ENCODE data around the gene ATP5MC3. TPM values are rescaled to one million over a fixed set of nuclear protein-coding genes. Genes with fewer than 3 reads are reported as not detected.

The ATP5MC3 gene
- total RNA-seq, 1 donor from 2014 or later: 76.2 TPM

DNA sequence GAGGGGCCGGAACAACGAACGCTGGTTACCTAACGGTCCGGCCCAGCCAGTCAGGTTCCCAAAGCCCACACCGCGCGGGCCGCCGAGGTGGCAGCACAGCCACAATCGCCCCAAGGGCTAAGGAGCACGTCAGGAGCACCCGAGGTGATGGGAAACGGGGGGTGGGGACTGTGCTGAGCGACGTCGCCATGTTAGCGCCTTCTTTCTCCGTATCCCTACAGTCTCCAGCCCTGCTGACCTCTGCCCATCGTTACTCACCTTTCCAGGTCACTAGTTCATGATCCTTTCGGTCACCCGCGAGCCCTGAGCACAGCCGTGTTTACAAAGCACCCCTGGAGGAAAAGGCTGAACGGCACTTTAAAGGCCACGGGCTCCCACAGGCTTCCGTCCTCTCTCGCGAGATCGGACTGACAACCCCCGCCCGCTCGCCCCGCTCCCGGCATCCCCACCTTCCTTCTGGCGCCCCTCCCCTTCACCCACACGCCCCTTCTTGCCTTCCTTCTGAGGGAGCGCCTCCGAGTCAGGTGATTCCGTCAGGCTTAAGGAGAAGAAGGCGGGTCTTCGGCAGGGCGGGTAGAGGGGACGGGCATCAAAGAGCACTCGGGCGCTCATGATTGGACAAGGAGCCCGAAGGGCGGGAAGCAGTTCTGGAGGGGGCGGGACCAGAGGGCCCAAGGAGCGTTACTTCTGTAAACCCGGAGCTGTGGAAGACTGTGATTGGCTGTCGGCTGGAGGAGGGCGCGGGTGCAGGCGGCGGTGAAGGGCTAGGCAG lies 13.5 kb downstream of the ATP5MC3 start, which contains the start of gene ATF2:
TSS of gene ATF2 (minus strand) at position 412 of the 772 bp plus-strand sequence. CDS start 31,760 bp downstream, outside the sequence.
- DNase-seq: peak; percentile 99

DNA sequence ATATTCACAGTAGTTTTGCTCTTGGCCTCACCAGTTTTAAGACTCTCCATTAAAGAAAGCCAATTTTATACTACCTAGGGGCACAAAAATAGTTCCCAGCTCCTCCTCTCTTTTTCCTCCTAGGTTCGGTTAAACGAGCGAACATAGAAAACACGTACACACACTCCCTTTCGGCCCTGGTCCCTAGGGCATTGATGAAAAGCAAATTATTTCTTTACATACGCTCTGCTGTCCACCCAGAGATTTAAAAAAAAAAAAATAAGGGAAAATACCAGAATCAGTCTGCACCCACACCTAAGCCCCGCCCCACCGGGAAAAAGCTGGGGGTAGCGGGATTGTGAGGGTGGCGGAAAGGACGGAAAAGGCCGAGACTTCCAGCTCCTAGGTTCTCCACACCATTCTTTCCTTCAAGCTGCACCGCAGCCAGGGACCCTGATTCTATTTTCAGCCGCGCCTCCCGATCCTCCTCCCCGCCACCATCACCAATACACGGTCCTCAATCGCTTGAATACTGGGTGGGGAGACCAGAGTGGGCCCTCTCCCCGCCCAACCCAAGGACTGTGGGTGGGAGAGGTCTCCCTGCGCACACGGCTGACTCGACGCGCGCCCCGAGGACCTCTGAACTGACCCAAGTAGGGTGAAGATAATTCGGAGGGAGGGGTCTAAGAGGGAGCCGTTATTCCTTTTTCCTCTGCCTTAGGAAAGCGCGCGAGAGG lies 14.3 kb downstream of the ATP5MC3 start:
- DNase-seq: peak; percentile 48

DNA sequence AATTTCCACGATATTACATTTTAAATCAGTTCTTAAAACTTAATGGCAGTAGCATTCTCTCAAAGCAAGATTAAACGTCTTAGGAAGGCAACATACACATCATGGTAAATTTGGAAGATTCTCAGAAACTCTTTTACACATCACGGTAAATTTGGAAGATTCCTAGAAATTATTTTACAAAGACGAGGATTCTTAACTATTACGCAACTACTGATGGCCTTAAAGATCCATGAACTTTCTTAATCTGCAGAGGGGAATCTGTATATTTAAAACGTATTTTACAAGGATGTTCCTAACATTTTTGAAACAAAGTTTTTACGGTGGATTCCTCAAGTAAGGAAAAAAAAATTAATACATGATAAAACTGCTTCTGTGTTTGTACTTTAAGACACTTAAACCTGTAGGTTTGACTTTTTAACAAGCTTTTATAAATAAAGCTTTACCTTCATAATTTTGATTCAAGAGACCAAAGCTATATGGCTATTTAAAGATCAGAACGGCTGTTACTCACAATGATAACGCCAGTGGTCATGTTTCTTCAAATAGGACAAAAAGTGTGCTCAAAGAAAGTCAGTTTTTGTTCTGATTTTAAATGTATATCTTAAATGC lies 15.2 kb downstream of the ATP5MC3 start:
- no peak for DNase-seq

DNA sequence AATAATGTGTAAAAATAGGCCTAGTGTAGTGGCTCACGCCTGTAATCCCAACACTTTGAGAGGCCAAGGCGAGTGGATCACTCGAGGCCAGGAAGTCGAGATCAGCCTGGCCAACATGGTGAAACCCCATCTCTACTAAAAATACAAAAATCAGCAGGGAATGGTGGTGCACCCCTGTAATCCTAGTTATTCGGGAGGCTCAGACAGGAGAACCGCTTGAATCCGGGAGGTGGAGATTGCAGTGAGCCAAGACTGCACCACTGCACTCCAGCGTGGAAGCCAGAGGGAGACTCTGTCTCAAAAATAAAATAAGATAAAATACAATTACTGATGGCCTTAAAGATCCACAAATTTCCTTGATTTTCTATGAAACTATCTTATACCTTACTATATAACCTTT lies 17.3 kb downstream of the ATP5MC3 start:
- no peak for DNase-seq

DNA sequence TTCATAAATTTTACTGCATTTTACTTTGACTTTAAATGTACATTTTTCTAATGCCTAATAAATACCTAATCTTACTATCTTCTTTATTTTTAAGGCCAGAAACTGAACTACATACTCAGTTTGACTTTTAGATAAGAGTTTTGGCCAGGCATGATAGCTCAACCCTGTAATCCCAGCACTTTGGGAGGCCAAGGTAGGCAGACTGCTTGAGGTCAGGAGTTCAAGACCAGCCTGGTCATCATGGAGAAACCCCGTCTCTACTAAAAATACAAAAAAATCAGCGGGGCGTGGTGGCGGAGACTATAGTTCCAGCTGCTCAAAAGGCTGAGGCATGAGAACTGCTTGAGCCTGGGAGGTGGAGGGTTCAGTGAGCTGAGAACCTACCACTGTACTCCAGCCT lies 22.6 kb downstream of the ATP5MC3 start:
- DNase-seq: no peak

DNA sequence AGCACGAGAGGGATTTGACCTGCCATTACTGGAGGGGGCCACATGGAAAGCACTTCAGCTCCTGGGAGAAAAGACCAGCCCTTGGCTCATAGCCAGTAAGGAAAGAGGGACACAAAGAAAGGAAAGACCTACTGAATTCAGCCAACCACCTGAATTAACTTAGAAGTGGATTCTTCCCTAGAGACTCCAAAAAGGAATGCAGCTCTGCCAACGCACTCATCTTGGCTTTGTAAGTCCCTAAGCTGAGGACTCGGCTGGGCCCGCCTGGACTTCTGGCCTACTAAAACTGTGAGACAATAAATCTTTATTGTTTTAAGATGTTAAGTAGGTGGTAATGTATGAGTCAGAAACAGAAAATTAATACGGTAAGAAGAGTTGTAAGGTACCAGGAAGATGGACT lies 25.0 kb downstream of the ATP5MC3 start:
- no peak for DNase-seq

DNA sequence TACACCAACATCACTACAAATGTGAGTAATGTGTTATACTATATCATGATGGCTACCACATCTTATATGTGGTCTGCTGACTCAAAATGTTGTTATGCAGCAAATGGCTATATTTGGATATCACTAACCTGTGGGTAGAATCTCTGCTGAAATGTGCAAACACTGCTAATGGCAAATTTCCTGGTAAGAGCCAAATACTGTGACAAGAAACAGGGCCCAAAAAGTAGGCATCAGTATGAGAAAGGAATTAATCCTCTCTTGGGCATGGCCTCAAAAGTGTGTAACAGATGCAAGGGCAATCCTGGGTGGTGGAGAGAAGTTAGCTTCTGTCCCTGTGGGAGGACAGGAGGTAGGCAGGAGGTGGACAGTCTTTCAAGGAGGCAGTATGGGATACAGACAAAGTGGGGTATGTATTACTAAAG lies 26.8 kb downstream of the ATP5MC3 start:
- no peak for DNase-seq

DNA sequence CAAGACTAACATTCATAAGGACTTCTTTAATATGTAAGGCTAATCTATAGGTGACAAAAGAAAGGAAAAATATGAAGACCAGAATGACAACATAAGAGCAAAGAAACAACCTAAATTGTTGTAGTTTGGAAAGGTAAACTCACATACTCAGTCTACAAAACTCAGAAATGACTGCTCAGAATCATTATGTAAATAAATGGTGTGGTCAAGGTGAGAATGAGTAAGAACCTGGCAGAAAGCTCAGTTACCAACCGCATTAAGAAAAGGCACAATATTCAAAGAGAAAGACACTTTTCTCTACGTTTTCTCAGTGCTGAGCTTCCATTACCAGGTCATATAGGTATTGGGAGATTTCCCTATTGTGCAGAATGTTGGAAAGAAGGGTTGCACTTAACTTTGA lies 29.3 kb downstream of the ATP5MC3 start:
- DNase-seq: no peak

DNA sequence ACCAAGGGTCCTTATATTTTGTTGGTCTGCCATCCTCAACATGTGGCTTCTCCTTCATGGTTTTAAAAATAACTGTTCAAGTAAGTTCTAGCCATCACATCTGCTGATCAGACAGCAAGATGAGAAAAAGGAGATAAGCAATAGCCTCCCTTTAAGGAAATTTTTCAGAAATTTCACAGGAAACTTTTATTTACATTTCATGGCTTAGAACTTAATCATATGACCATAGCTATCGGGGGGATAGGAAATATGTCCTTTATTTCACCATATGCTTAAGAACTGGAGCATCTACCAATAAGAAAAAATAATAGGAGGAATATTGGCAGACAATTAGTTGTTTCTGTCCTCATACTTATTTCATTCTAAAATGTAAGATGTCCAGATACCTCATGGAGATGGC lies 29.7 kb downstream of the ATP5MC3 start:
- DNase-seq: no peak

DNA sequence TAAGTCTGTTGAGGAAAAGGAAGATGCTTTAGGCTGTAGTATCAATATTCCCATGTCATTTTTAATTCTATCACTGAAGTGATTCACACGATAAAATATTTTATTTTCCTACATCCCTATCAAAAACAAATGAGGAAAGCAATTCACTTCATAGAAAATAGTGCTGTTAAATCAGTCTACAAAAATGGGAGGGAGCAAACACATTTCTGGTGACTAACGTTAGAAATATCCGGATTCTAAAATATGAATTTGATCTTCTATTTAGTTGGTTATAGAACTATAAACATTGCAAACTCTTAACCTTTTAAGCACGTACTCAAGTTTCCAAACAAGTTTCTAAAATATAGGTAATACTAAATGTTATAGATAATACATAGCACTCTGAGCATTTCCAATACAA lies 34.3 kb downstream of the ATP5MC3 start:
- DNase-seq: no peak

DNA sequence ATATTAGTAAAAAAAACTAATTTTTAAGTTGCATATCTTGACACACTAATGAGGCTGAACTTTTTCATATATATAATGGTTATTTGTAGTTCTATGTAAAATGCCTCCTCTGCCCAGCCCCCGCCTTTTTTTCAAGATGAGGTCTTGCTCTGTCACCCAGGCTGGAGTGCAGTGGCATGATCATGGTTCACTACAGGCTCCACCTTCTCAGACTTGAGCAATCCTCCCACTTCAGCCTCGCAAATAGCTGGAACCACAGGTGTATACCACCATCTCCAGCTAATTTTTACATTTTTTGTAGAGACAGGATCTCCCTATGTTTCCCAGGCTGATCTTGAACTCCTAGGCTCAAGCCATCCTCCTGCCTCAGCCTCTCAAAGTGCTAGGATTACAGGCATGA lies 37.8 kb downstream of the ATP5MC3 start:
- no peak for DNase-seq

DNA sequence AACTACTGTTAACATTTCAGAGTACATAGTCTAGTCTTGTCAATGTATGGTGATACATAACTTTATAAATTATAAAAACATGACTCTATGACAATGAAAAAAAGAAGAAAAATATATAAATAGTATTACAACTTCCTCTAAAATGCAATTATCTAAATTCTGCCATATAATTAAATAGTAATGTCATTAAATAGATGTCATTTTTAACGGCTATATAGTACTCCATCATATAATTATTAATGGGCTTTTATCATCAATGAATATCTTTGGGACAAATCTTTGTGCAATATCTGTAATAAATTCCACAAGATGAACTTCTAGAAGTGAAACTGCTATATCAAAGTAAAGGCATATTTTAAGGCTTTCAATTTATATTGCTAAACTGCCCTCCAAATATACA lies 38.3 kb downstream of the ATP5MC3 start:
- DNase-seq: no peak

DNA sequence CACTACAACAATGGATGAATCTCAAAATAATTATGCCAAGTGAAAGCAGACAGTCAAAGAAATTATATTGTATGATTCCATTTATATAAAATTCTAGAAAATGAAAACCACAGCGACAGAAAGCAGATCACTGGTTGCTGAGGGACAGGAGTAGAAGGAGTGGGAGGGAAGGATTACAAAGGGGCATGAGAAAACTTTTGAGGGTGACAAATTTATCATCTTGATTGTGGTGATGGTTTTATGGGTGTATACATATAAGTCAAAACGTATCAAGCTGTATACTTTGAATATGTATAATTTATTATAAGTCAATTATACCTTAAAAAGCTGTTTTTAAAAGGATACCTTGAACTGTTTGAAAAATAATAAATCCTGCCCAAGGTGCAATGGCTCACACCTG lies 41.2 kb downstream of the ATP5MC3 start:
- DNase-seq: no peak

DNA sequence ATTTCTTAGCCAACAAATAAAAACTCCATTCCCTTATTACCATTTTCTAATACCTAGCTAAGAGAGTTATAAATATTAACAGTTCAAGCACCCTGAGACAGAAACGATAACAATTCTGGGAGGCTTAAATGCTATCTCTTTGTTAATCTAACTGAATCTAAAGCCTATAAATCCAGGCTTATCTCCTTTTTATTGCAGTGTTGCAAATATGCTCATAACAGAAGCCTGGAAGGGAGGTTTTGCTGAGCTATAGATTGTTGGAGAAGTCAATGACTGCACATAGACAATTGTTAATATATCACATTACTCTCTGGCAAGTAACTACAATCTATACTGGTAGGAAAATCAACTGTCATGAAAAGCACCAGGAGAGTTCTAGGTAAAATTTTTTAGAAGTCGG lies 43.7 kb downstream of the ATP5MC3 start:
- DNase-seq: no peak

DNA sequence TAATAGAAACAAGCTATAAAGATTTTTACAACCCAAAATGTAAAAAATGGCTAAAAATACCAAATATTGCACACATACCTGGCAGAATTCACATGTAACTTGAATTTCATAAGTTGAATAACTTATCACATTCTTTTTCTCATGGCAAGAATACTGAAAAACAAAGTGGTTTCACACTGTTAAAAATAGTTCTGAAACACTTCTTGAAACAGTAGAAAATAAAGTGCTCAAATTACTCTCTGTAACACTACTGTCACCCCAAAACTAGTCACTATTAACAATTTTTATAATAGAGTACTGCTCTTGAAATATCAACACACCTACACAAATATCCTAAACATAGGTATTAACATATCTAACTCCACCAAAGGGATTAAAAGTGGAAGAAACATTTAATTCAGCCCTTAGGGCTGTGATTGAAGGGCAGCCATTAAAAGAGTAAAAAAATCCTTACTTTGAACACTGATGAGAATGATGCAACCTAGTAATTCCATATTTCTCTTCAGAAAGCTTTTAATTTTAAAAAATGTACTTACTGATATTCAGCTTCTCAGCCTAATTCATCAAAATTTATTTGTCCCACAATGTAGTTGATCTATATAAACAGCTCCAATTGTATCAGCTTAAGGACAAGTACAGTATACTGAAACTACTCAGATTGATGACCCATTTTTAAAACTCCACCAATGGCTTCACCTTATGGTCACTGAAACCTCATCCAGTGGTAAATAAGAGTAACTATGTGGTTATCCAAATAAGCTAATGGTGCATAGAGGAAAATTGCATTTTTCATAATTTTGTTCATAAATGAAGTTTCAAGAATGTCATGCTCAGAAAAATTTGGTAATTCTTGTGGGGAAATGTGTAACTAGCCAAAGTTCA lies 44.9 kb downstream of the ATP5MC3 start:
- DNase-seq: no peak

DNA sequence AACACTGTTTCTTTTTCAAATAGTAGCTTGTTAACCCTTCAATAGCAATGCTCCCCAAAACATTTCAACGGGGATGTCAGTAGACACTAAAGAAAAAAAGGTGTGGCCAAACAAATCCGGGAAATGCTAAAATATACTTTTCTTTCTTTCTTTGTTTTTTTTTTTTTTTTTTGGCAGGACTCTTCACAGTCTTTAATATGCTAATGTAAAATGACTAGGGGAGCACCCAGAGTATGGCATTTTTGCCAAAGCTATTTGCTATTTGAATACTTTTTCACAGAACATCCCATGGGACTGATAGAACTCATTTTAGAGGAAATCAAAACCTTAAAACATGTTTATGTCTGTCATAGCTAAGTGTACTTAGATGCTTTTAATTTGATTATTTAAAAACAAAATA lies 45.6 kb downstream of the ATP5MC3 start:
- no peak for DNase-seq

DNA sequence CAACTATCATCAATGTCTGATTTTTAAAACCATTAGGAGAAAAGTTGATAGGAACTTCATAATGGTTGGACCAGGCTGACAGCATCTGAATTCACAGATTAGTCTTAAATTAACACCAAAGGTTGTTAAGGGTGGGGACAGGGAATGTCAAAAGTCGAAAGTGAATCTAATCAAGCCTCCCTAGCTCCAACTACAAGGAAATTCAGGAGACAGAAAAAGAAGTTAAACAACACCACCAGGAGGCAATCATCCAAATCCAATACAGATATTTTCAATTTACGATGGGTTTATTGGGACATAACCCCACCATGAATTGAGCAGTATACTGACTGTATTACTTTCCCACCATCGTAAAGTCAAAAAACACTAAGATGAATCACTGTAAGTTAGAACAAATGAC lies 46.3 kb downstream of the ATP5MC3 start:
- no peak for DNase-seq

DNA sequence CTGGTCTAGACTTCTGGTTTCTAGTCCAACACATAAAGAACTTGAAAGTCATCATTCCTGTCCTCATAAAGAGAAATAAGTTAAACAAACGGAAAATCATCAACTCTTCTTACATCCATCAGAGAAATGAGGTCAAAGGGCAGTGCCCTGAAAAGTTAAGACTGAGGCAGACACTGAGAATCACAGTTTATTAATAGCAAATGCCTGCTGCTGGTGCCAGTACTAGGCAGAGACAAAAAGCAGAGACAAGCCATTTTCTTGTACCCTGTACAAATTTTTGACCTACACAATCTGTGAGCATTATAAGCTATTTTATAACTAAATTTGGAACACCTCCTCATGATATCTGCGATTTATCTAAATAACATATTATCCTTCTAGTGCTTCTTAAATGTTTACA lies 50.3 kb downstream of the ATP5MC3 start:
- no peak for DNase-seq

DNA sequence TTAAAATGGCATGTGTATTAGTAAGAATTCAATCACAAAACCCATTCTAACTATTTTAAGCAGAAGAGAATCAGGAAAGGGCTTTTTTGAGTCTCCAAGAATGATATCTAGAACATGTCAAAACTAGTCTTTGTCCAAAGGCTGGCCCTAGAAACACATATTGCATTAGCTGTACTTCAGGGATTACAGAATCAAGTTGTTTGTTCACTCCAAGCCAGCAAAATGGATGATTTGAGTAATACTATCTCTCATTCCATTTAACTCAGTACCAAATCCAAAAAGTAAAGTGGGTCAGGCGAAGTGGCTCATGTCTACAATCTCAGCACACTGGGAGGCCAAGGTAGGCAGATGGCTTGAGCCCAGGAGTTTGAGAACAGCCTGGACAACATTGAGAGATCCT lies 54.8 kb downstream of the ATP5MC3 start:
- no peak for DNase-seq
